Measurements from ENCODE around the gene GMDS.

Gene GMDS

GRCh38 chr6:2164481-2164880 lies 80.9 kb downstream of the GMDS start:
- no peaks in the 10 kb centered on the region for H3K27me3 ChIP-seq
- intact Hi-C loops (cut with DNase I; ENCODE audit: low total_unique reads) = no loop called here
- no peaks in the 10 kb centered on the region for H3K36me3 ChIP-seq
- no peak overlapping the region for H3K27ac ChIP-seq
- no peaks in the 10 kb centered on the region for H3K9me3 ChIP-seq
- no peak overlapping the region for H3K4me3 ChIP-seq
- no peak for TF ChIP-seq CTCF (IDR thresholded peaks at IDR 0.05)
- H3K4me1 ChIP-seq = peaks cover 0 to 64% (median 23%) of the 10 kb centered on the region in 4 donors
- DNase-seq = no peak

DNA sequence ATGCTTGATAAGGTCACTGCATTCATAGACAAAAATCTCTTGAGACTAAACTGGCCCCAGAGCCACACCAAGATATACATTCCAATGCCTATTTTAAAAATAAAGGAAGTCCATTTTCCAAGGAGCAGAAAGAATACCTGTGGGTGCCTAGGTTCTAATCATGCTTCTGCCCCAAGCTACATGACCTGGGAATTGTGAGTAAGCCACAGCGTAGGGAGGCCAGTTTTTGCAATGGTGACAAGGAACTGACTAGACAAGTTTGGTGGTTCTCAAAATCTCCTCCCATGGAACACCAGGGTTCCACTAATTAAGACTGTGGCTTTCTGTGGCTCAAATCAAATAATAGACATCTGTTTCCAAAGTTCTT lies 83.3 kb downstream of the GMDS start:
- TF ChIP-seq CTCF (IDR thresholded peaks at IDR 0.05) = no peak
- no peak for DNase-seq
- Histone ChIP-seq H3K27me3 (no peaks in the 10 kb centered on the region), H3K36me3 (no peaks in the 10 kb centered on the region), H3K4me3 (no peak overlapping the region), H3K4me1 (peaks cover 0 to 52% (median 29%) of the 10 kb centered on the region in 4 donors), H3K27ac (peak overlapping the region; percentile 20 to 23), H3K9me3 (no peaks in the 10 kb centered on the region)
- intact Hi-C loops (cut with DNase I; ENCODE audit: low total_unique reads) = no loop called here

- Histone ChIP-seq H3K4me3 (no peak overlapping the region), H3K36me3 (no peaks in the 10 kb centered on the region), H3K27ac (no peak overlapping the region), H3K4me1 (peaks cover 0 to 34% (median 26%) of the 10 kb centered on the region in 4 donors), H3K9me3 (no peaks in the 10 kb centered on the region), H3K27me3 (no peaks in the 10 kb centered on the region)
- intact Hi-C loops (cut with DNase I; ENCODE audit: low total_unique reads) = no loop called here
- TF ChIP-seq CTCF (IDR thresholded peaks at IDR 0.05) = no peak
- DNase-seq = no peak
Observed at GRCh38 chr6:2158596-2159271, 86.7 kb downstream of the GMDS start.

- intact Hi-C loops (cut with DNase I; ENCODE audit: low total_unique reads) = no loop called here
- no peak for TF ChIP-seq CTCF (IDR thresholded peaks at IDR 0.05)
Observed at GRCh38 chr6:2157441-2158127, 87.8 kb downstream of the GMDS start.

DNA sequence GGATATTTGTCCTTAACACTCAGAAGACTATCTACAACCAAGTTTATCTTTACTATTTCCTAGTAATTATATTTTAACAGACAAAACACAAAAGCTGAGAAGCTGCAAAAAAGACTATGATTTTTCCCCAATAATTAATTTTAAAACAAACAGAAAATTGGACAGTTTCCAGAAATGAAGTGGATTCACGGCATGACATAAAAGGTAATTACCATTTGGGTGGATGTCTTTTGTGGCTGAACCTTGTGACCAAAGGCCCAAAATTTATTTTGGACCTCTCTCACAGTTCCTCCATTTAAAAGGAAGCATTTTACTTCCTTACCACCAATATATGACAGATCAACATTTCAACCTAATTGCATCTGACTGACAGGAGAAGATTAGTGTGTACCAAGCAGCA lies 90.2 kb downstream of the GMDS start:
- TF ChIP-seq CTCF (IDR thresholded peaks at IDR 0.05) = no peak
- intact Hi-C loops (cut with DNase I; ENCODE audit: low total_unique reads) = no loop called here
- no peaks in the 10 kb centered on the region for H3K27me3 ChIP-seq
- H3K27ac ChIP-seq = no peak overlapping the region
- H3K4me1 ChIP-seq = peaks cover 0 to 15% (median 9%) of the 10 kb centered on the region in 4 donors
- no peaks in the 10 kb centered on the region for H3K36me3 ChIP-seq
- H3K4me3 ChIP-seq = no peak overlapping the region
- DNase-seq = no peak
- no peaks in the 10 kb centered on the region for H3K9me3 ChIP-seq

More at GRCh38 chr6:2157441-2158127, 87.8 kb downstream of the GMDS start:
- no peak overlapping the region for H3K4me3 ChIP-seq
- peak overlapping the region in 1 of 2 donors; percentile 26 for H3K27ac ChIP-seq
- H3K27me3 ChIP-seq = no peaks in the 10 kb centered on the region
- peaks cover 0 to 29% (median 21%) of the 10 kb centered on the region in 4 donors for H3K4me1 ChIP-seq
- DNase-seq = no peak
- no peaks in the 10 kb centered on the region for H3K36me3 ChIP-seq
- no peaks in the 10 kb centered on the region for H3K9me3 ChIP-seq

Data from tibial artery (tissue), 4 donors.